ENCODE data around the gene WDR5.

WDR5 gene

GRCh38 chr9:134132208-134132870 lies 3.5 kb upstream of the WDR5 start:
- no peak for DNase-seq

DNA sequence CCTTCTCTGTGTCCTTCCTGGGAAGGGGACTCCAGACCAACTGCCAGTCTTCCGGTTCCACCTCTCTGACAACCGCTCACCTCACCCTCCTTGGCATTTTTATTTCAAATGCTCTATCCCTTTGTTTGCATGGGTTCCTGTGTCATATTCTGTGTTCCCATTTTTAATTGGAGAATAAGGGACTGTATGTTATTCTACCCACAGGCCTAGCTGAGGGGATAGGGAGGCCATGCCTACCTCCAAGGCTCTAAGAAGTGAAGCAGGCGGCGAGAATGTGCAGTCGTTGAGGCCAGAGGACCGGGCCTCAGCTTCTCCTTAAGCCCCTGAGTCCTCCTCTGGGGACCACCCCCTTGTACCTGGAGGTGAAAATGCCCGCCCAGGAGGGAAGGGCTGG lies 936 bp upstream of the WDR5 start:
- no peak for DNase-seq

GRCh38 chr9:134136118-134136995 lies 475 bp downstream of the WDR5 start:
- DNase-seq: no peak

- no peak for DNase-seq
These were observed 1.1 kb downstream of the WDR5 start for GRCh38 chr9:134136996-134137299.

- no peak for DNase-seq
These were observed 2.4 kb downstream of the WDR5 start for GRCh38 chr9:134138292-134138691.

GRCh38 chr9:134139081-134139480 lies 3.2 kb downstream of the WDR5 start:
- DNase-seq: no peak

GRCh38 chr9:134141906-134142305 lies 6.0 kb downstream of the WDR5 start:
- no peak for DNase-seq

GRCh38 chr9:134144801-134145200 lies 8.9 kb downstream of the WDR5 start:
- no peak for DNase-seq

DNA sequence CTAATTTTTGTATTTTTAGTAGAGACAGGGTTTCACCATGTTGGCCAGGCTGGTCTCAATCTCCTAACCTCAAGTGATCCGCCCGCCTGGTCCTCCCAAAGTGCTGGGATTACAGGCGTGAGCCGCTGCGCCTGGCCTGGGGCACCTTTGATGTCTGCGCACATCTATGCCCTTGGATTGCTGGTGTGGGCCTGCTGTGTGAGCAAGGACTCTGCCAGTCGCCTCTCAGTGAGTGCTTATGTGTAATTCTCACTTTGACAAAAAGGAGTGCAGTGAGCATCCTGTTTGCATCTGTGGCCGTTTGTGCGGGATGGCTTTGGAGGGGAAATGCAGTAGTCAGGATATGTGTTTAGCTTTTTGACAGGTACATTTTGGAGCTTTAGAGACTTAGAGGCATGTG lies 9.4 kb downstream of the WDR5 start:
- no peak for DNase-seq

GRCh38 chr9:134146774-134147493 lies 11.1 kb downstream of the WDR5 start:
- DNase-seq: no peak

DNA sequence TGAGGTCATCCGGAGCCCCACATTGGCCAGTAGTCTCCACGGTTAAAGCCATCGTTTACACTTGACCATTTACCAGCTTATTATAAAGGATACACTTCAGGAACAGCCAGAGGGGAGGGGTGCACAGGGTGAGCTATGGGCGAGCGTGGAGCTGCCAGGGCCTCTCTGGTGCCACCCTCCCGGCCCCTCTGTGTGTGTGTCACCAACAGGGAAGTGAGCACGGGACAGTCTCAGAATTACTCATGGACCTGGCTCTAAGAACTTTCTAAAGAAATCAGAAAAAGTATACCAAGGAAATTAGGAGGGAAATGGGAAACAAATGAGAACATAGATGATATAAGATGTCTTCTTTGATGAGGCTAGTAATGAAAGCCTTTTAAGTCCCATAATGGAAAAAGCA lies 13.5 kb downstream of the WDR5 start:
- no peak for DNase-seq

DNA sequence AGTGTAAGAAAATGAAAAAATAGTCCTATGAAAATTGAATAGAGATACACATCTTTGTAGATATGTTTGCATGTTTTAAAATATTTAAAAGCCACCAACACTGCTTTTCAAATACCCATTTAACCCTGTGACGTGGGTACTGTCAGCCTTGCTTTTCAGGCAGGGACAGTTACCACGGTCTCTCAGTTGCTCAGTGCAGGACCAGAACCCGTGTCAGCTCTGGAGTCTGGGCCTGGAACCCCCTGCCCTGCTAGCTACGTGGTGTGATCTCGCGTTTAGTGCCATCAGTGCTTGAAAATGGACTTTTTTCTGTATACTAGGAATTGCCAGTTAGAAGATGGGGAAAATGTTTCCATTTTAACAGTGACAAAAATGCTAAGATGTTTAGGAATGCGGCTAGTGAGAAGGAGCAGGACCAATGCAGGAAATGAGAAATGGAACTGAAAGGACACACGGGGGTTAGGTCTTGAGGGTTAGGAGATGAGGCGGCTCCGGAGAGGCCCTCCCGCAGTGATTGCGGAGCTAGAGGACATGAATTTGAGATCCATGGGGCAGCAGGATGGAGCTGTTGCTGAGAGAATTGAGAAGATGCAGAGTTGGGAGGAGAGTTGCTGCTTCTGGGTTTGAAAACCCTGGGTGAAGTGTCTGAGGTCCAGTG lies 14.8 kb downstream of the WDR5 start:
- no peak for DNase-seq

DNA sequence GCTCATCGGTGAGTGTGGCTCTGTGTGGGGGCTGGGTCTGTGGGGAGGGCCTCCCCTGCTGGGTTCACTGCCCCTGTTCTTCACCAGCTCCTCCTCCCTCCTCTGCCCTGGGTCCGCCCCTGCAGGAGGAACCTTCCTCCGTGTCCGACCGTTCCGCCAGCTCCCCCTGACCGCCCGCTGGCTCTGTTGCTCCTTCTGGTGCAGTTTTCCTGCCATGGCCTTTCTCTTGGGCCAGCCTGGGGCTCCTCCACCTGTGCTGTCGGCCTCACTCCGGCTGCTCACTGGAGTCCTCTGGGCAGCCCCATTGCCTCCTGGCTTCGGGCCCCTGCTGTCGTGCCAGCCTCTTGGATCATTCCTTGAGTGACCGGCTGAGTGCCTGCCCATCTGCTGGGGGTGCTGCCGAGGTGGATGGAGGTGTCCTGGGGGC lies 16.2 kb downstream of the WDR5 start:
- no peak for DNase-seq

GRCh38 chr9:134152488-134152887 lies 16.6 kb downstream of the WDR5 start:
- no peak for DNase-seq

DNA sequence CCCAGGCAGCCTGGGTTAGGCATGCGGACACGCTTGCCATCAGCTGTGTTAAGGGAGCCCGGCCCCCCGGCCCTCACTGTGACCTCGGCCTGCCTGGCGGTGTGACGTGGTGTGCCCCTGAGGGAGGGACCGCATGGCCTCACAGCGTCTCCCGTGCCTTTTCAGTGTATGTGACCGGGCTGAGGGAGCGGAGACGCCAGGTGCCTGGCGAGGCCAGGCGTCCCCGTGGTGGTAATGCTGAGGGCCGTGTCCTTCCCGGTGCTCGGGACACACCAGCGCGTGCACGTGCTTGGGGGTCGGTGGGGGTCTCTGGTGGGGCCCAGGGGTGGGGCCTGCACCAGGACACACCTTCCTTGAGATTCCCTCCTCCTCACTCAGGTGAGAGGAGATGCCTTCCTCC lies 17.6 kb downstream of the WDR5 start:
- DNase-seq: no peak

- DNase-seq: no peak
These were observed 18.4 kb downstream of the WDR5 start for GRCh38 chr9:134154262-134154701.

GRCh38 chr9:134155812-134156377 lies 20.0 kb downstream of the WDR5 start:
- DNase-seq: no peak

- DNase-seq: no peak
These were observed 20.9 kb downstream of the WDR5 start for GRCh38 chr9:134156564-134157377.

DNA sequence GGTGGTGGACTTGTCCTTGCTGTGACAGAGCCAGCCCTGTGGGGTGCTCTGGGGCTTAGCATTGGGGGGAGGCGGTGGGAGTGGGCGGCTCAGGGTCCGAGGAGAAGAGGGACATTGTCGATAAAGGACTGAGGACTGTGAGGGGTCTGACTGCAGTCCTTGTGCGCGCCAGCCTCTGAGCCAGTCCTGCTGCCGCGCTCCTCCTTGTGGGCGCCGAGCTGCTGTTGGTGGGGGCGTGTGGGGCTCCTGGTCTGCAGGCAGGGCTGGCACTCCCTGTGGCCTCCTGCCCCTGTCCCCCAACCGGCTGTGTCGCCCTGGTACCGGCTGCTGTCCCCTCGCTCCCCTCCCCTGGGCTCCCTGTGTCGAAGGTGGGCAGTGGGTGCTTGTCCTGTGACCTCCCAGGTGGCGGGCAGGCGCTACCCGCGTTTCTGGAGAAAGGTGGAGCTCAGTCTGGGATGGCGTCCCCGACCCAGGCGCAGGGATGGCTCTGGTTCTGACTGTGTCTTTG lies 21.6 kb downstream of the WDR5 start:
- no peak for DNase-seq

- no peak for DNase-seq
These were observed 22.4 kb downstream of the WDR5 start for GRCh38 chr9:134158242-134158641.

GRCh38 chr9:134158753-134159392 lies 23.0 kb downstream of the WDR5 start:
- no peak for DNase-seq

Data from T1000 (cell line).